K562 (cell line): ENCODE measurements around the gene RDH11. TPM values are rescaled to one million over a fixed set of nuclear protein-coding genes. Genes with fewer than 3 reads are reported as not detected.

Experiments used
- ATAC-seq: fragments of 200-7000 bp; cut with Tn5 transposase; 3 replicates; pipeline ENCODE4 v1.9.1; 2020; ENCODE audit warnings: moderate library complexity
- BruUV-seq: library from RNA; stranded (reverse); fragments of 400-500 nt; replicated peaks from 2 replicates; lab custom pipeline; 2021; lab: Mats Ljungman, UMichigan
- CTCF ChIA-PET: fragments of 300-600 bp; formaldehyde crosslinking; extraction: SDS; loops from one replicate; lab custom pipeline; 2021; ENCODE audit warnings: low intra/inter-chr PET ratio; lab: Yijun Ruan, JAX
- POLR2A ChIA-PET: fragments of 300-600, 350-650 bp; sonication (Branson Sonifier 250); formaldehyde crosslinking; extraction: SDS; loops from one replicate; lab custom pipeline; 2021; ENCODE audit warnings: antibody characterized with exemption, inconsistent platforms; lab: Yijun Ruan, JAX
- DNase-seq, 4 experiments: peaks; one replicate each; pipeline versions ENCODE4 v3.0.0 to v3.0.0-alpha.2; 2011 to 2018; ENCODE audit warnings: low spot score in 3 of 4, mixed read lengths in 3 of 4; ENCODE audit errors: extremely low read depth in 1 of 4
- FAIRE-seq: peaks from 2 replicates; lab custom pipeline; 2011; peaks lifted over from hg19 to GRCh38; lab: Jason Lieb, UNC
- H2AFZ ChIP-seq: 2 replicates; pipeline ENCODE4 v1.6.0; 2011; ENCODE audit warnings: low read depth, low read length, control low read depth, inconsistent platforms
- H3K27ac ChIP-seq: fragments of 200-600 bp; 3 replicates; pipeline ENCODE4 v1.8.0; 2011; ENCODE audit warnings: low read depth, mild to moderate bottlenecking, control low read depth, inconsistent platforms, low read length, moderate library complexity, mixed read lengths; ENCODE audit errors: extremely low read depth
- H3K27me3 ChIP-seq, 2 experiments: fragments of 300-600 bp in 1 of 2; 2 replicates in 1 of 2; 3 replicates in 1 of 2; pipeline versions ENCODE4 v1.6.0 to v1.8.0; 2011; ENCODE audit warnings: inconsistent platforms in 2 of 2, low read length in 2 of 2, mild to moderate bottlenecking in 1 of 2, mixed read lengths in 1 of 2, moderate library complexity in 1 of 2; ENCODE audit not compliant: control insufficient read depth in 2 of 2, insufficient read depth in 2 of 2
- H3K36me3 ChIP-seq: fragments of 300-600 bp; 3 replicates; pipeline ENCODE4 v1.8.0; 2011; ENCODE audit warnings: mild to moderate bottlenecking, low read length, inconsistent platforms; ENCODE audit not compliant: control insufficient read depth, insufficient read depth
- H3K4me1 ChIP-seq, 2 experiments: fragments of 200-600 bp in 1 of 2; replicated peaks in 1 of 2; 2 replicates in 1 of 2; 3 replicates in 1 of 2; pipeline versions ENCODE4 v1.5.1 to v1.8.0; 2011; ENCODE audit warnings: inconsistent platforms in 2 of 2, low read length in 2 of 2, mild to moderate bottlenecking in 1 of 2, mixed read lengths in 1 of 2, moderate library complexity in 1 of 2; ENCODE audit not compliant: control insufficient read depth in 2 of 2, insufficient read depth in 2 of 2
- H3K4me2 ChIP-seq: 2 replicates; pipeline ENCODE4 v1.6.1; 2011; ENCODE audit warnings: low read length, control low read depth, inconsistent platforms, mixed read lengths; ENCODE audit not compliant: insufficient read depth
- H3K4me3 ChIP-seq: fragments of 200-600 bp; sonication (generic), shearing (Covaris generic); 2 replicates; pipeline ENCODE4 v1.5.1; 2016; ENCODE audit warnings: control low read depth, inconsistent platforms
- H3K79me2 ChIP-seq: fragments of 200-600 bp; 3 replicates; pipeline ENCODE4 v1.8.0; 2011; ENCODE audit warnings: low read length, inconsistent platforms; ENCODE audit not compliant: control insufficient read depth, insufficient read depth
- H3K9ac ChIP-seq, 2 experiments: 2 replicates each; pipeline versions ENCODE4 v1.6.0 to v1.6.1; 2011; ENCODE audit warnings: low read depth in 2 of 2, low read length in 2 of 2, control low read depth in 1 of 2, inconsistent platforms in 1 of 2, mild to moderate bottlenecking in 1 of 2, mixed read lengths in 1 of 2; ENCODE audit not compliant: insufficient read depth in 1 of 2
- H3K9me1 ChIP-seq: one replicate; pipeline ENCODE4 v1.6.0; 2011; ENCODE audit warnings: inconsistent platforms, mild to moderate bottlenecking, low read length, moderate library complexity; ENCODE audit not compliant: control insufficient read depth, insufficient read depth
- H3K9me3 ChIP-seq: replicated peaks from 2 replicates; pipeline ENCODE4 v1.5.1; 2011; ENCODE audit warnings: low read depth, low read length, inconsistent platforms; ENCODE audit not compliant: control insufficient read depth, insufficient read depth
- H4K20me1 ChIP-seq: replicated peaks from 2 replicates; pipeline ENCODE4 v1.6.1; 2011; ENCODE audit warnings: low read length, inconsistent platforms, mixed read lengths; ENCODE audit not compliant: control insufficient read depth, insufficient read depth
- ARID1B ChIP-seq: fragments of 450-650 bp; IDR thresholded peaks from 2 replicates; pipeline ENCODE4 v1.6.1; 2016; ENCODE audit warnings: antibody characterized with exemption, mild to moderate bottlenecking, inconsistent platforms
- C11orf30 ChIP-seq: fragments of 450-650 bp; IDR thresholded peaks from 2 replicates; pipeline ENCODE4 v1.6.1; 2016; ENCODE audit warnings: low read depth, mild to moderate bottlenecking
- ETV6 ChIP-seq, 3 experiments: fragments of 150-350 bp in 1 of 3; sonication (generic) in 1 of 3; formaldehyde crosslinking in 1 of 3; IDR thresholded peaks; 2 replicates each; pipeline versions ENCODE4 v1.6.1 to v1.8.0; 2014 to 2022; ENCODE audit warnings: borderline replicate concordance in 2 of 3, low read depth in 2 of 3, antibody characterized with exemption in 1 of 3, low read length in 1 of 3, mild to moderate bottlenecking in 1 of 3, missing genetic modification reagents in 1 of 3
- PHF20 ChIP-seq: fragments of 450-650 bp; IDR thresholded peaks from 2 replicates; pipeline ENCODE4 v1.6.1; 2018; ENCODE audit not compliant: partially characterized antibody
- SRSF9 ChIP-seq: fragments of 200-400 bp; formaldehyde crosslinking; IDR thresholded peaks from 2 replicates; pipeline ENCODE4 v1.6.1; 2017; ENCODE audit warnings: low read depth, low read length, borderline replicate concordance
- TSC22D4 ChIP-seq: fragments of 450-650 bp; IDR thresholded peaks from 2 replicates; pipeline ENCODE4 v1.6.1; 2016; ENCODE audit warnings: missing genetic modification characterization, missing biosample characterization, control low read depth
- ZNF41 ChIP-seq: fragments of 250-450 bp; sonication (Bioruptor Pico); conservative IDR thresholded peaks from 2 replicates; pipeline ENCODE4 v1.4.0; 2020; ENCODE audit warnings: mild to moderate bottlenecking
- WGBS: fragments of 100-300 bp; shearing (Covaris generic); methylation state at CpG from one replicate; pipeline ENCODE4 v1.1.6; 2016; ENCODE audit warnings: low coverage, mixed read lengths; ENCODE audit not compliant: insufficient coverage; ENCODE audit errors: missing lambda C conversion rate; 5-methylcytosine and 5-hydroxymethylcytosine counted together
- in situ Hi-C: fragments of 300-500 bp; cut with MboI; formaldehyde crosslinking; loops from 4 replicates; pipeline ENCODE4 v1.15.0; 2018; ENCODE audit warnings: inconsistent platforms, mixed read lengths
- intact Hi-C: fragments of 100-400 bp; cut with micrococcal nuclease; formaldehyde crosslinking; loops from 2 replicates; pipeline ENCODE4 v1.14.2; 2022
- polyA plus RNA-seq, 8 experiments: library from polyadenylated mRNA; depleted of rRNA in 4 of 8; stranded (reverse) in 5 of 8; unstranded in 3 of 8; fragments of >200 nt; fragmentation: Nextera tagmentation in 2 of 8; fragmentation: Illumina TruSeq in 1 of 8; extraction: Ambion mirVana in 2 of 8; extraction: Trizol in 1 of 8; gene quantifications; 2 replicates each; pipeline versions ENCODE4 v1.2.1 to v1.2.3, GENCODE V29; 2011 to 2014; ENCODE audit warnings: inconsistent platforms in 1 of 8, missing spikeins in 1 of 8
- total RNA-seq, 7 experiments: library from RNA; depleted of rRNA in 6 of 7; stranded (reverse); fragments of >200 nt in 6 of 7; fragmentation: Illumina TruSeq in 2 of 7; extraction: Trizol in 2 of 7; gene quantifications; 2 replicates each; pipeline versions ENCODE4 v1.2.1 to v1.2.3, GENCODE V29; 2011 to 2021; ENCODE audit warnings: low replicate concordance in 1 of 7
- TF ChIP-seq, protein P1 (sequence below): fragments of 450-650 bp; IDR thresholded peaks from 2 replicates; pipeline ENCODE4 v1.6.1; 2016; ENCODE audit warnings: low read depth

Gene RDH11
- total and polyA plus RNA-seq, 9 of the 15 experiments (the other 6 are each of a cell fraction or from before 2014, with no cell fraction given), result 50.6 to 172 (median 70.5) TPM

DNA sequence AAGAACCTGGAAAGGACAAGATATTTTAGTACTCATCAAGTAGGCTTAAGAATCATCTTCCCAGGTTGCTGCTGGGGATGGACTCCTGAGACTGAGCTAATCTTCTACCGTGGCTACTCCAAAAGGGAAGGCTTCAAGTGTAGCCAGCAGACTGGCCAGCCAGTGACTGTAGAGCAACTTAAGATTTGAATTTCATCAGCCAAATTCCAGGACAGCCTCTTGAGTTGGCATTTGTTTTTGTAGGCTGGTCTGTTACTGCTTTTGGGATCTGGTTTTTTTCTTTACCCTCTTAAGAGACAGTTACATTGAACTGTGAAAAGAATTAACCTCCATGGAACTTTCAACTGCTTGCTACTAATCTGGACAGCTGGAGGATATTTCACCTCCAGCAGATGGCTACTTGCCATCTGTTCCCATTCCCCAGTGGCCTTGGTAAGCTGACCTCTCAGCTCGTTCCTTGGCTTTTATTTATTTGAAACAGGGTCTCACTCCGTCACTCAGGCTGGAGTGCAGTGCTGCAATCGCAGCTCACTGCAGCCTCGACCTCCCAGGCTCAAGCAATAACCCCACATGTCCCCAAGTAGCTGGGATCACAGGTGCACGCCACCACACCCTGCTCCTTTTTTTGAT, 41.8 kb downstream of the RDH11 start:
- ATAC-seq, result no peak
- DNase-seq, result no peak
- Histone ChIP-seq H2AFZ (no peak overlapping the region), H3K4me1 (no peaks in the 10 kb centered on the region), H4K20me1 (no peaks in the 10 kb centered on the region), H3K27me3 (no peaks in the 10 kb centered on the region), H3K9ac (no peak overlapping the region), H3K4me2 (no peak overlapping the region), H3K79me2 (no peaks in the 10 kb centered on the region), H3K27ac (no peak overlapping the region), H3K9me3 (no peaks in the 10 kb centered on the region), H3K36me3 (peaks cover 79% of the 10 kb centered on the region), H3K4me3 (no peak overlapping the region), H3K9me1 (no peaks in the 10 kb centered on the region)
- intact Hi-C loops (no loop called here), in situ Hi-C loops (no loop called here)
- POLR2A ChIA-PET, result interaction anchor here (0.8 to 2.9 kb wide), 6 partner anchors 10 to 54 kb away, joined by 3 to 11 read pairs (median 3); partner anchors contain the start of genes PIGH and RDH11
- no TSS peak for BruUV-seq
- no peak for FAIRE-seq
- WGBS, result 90% methylated on average over 6 of the region's 6 CpGs
- CTCF ChIA-PET, result no interaction called here
- TF ChIP-seq ETV6 (IDR thresholded peaks at IDR 0.05; ENCODE audit: borderline replicate concordance in 1 of 2, low read depth in 2 of 2, low read length in 1 of 2) (no peak), ETV6 (CRISPR knock-in tag; IDR thresholded peaks at IDR 0.05; ENCODE audit: borderline replicate concordance) (no peak), SRSF9 (no peak), PHF20 (no peak), ARID1B (no peak), TSC22D4 (no peak), C11orf30 (no peak), ZNF41 (CRISPR knock-in tag) (no peak)
- TF ChIP-seq, protein P1, sequence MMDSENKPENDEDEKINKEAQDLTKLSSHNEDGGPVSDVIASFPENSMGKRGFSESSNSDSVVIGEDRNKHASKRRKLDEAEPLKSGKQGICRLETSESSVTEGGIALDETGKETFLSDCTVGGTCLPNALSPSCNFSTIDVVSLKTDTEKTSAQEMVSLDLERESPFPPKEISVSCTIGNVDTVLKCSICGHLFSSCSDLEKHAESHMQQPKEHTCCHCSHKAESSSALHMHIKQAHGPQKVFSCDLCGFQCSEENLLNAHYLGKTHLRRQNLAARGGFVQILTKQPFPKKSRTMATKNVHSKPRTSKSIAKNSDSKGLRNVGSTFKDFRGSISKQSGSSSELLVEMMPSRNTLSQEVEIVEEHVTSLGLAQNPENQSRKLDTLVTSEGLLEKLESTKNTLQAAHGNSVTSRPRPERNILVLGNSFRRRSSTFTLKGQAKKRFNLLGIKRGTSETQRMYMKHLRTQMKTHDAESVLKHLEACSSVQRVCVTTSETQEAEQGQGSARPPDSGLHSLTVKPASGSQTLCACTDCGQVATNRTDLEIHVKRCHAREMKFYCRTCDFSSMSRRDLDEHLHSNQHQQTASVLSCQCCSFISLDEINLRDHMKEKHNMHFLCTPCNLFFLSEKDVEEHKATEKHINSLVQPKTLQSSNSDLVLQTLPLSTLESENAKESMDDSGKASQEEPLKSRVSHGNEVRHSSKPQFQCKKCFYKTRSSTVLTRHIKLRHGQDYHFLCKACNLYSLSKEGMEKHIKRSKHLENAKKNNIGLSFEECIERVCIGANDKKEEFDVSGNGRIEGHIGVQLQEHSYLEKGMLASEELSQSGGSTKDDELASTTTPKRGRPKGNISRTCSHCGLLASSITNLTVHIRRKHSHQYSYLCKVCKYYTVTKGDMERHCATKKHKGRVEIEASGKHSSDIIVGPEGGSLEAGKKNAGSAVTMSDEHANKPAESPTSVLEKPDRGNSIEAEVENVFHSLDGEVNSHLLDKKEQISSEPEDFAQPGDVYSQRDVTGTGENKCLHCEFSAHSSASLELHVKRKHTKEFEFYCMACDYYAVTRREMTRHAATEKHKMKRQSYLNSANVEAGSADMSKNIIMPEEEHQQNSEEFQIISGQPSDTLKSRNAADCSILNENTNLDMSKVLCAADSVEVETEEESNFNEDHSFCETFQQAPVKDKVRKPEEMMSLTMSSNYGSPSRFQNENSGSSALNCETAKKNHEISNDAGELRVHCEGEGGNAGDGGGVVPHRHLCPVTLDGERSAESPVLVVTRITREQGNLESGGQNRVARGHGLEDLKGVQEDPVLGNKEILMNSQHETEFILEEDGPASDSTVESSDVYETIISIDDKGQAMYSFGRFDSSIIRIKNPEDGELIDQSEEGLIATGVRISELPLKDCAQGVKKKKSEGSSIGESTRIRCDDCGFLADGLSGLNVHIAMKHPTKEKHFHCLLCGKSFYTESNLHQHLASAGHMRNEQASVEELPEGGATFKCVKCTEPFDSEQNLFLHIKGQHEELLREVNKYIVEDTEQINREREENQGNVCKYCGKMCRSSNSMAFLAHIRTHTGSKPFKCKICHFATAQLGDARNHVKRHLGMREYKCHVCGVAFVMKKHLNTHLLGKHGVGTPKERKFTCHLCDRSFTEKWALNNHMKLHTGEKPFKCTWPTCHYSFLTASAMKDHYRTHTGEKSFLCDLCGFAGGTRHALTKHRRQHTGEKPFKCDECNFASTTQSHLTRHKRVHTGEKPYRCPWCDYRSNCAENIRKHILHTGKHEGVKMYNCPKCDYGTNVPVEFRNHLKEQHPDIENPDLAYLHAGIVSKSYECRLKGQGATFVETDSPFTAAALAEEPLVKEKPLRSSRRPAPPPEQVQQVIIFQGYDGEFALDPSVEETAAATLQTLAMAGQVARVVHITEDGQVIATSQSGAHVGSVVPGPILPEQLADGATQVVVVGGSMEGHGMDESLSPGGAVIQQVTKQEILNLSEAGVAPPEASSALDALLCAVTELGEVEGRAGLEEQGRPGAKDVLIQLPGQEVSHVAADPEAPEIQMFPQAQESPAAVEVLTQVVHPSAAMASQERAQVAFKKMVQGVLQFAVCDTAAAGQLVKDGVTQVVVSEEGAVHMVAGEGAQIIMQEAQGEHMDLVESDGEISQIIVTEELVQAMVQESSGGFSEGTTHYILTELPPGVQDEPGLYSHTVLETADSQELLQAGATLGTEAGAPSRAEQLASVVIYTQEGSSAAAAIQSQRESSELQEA, result no peak
